Kidney glomerular epithelial cell (primary cell): Measurements from ENCODE around the gene SLC5A2.
A peak's percentile ranks its signal among the peaks of the same experiment; 100 is the strongest.
"Not testable (repeated sequence)": the region's sequence is repeated elsewhere in the genome, so short reads cannot be mapped to it uniquely, and the experiment has no call there.

ENCODE experiments used
- DNase-seq: peaks from one replicate; lab custom pipeline; 2025; lab: John Stamatoyannopoulos, UW

The SLC5A2 gene

DNA sequence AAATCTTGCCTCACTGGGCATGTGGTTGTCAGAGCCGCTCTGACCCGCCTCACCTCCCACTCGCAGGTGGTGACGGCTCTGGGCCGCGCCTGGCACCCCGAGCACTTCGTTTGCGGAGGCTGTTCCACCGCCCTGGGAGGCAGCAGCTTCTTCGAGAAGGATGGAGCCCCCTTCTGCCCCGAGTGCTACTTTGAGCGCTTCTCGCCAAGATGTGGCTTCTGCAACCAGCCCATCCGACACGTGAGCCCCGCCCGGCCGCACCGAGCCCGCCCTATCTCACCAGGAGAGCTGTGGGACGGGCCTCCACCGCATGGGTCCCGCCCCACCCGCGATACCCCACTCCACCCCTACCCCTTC, 7.0 kb upstream of the SLC5A2 start:
- DNase-seq, result no peak

DNA sequence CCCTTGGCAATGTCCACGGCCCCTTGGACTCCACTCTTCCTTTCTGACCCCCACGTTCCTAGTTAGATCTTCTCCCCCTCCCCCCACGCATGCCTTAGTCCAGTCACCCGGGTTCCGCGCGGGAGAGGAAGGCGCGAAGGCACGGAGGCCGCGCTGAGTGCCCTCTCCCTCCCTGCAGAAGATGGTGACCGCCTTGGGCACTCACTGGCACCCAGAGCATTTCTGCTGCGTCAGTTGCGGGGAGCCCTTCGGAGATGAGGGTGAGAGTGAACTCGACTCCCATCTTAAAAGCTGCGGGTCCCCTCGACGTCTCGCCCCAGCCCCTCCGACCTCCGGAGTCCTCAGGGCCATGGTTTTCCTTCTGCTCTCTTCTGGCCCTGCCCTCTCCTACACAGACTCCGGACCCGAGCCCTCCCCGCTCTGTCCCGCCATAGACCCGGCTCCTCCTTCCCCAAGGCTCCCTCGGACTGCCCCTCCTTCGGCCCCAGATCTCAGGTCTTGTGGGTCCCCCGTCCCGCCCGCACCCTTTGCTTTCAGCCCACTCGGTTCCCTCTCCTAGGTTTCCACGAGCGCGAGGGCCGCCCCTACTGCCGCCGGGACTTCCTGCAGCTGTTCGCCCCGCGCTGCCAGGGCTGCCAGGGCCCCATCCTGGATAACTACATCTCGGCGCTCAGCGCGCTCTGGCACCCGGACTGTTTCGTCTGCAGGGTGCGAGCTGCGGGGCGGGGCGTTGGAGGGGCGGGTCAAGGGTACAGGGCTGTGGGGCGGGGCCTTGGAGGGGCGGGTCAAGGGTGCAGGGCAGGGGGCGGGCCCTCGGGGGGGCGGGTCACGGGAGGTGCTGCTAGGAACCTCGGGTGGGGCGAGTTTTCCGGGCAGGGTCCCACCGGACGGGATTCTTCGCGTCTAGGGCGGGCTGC, 6.4 kb upstream of the SLC5A2 start:
- DNase-seq, result no peak

DNA sequence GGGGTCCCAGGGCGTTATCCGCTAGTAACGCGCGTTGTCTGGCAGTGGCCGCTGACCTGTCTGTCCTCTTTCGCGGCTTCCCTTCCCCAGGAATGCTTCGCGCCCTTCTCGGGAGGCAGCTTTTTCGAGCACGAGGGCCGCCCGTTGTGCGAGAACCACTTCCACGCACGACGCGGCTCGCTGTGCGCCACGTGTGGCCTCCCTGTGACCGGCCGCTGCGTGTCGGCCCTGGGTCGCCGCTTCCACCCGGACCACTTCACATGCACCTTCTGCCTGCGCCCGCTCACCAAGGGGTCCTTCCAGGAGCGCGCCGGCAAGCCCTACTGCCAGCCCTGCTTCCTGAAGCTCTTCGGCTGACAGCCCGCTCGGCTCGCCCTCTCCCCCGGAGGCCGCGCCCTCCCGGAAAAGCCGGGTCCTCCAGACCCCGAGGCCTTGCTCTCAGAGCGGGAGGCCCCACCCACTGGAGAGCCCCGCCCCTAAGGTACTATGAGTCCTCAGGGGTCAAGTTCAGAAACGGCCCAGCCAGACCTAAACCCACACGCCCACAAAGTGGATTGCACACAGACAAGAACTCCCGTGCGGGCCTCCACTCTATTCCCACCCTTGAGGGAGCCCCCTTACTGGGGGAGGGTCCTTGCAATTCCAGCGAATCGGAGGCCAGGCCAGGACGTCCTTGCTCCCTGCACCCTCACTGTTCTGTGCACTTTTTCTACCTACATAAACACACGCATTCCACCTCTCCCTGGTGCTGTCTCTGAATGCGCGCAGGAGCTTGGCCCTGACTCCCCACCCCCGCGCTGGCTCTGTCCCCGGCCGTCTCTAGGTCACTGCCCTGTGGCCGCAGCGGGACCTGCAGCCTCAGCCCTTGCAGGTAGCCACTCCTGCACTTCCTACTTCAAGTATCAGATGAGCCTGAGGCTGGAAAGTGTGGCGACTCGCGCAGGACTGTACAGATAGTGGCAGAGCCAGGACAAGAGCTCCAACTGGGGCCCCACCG, 5.4 kb upstream of the SLC5A2 start:
- DNase-seq, result no peak

DNA sequence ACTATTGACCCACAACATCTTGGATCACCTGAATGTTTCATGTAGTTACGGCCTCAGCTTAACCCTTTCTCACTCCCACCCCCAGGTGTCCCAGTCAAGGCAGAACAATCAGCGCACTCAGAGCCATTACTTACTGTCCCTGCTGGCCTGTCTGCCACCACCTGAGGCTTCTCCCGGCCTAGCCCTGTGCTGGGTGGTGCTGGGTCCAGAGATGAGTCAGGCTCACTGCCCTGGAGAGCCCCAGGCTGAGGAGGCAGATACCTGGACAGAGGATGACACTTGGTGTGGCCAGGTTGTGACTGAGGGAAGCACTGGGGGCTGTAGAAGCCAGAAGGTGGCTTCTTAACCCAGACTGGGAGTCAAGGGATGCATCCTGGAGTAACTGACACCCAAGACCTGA, 4.0 kb upstream of the SLC5A2 start:
- no peak for DNase-seq

DNA sequence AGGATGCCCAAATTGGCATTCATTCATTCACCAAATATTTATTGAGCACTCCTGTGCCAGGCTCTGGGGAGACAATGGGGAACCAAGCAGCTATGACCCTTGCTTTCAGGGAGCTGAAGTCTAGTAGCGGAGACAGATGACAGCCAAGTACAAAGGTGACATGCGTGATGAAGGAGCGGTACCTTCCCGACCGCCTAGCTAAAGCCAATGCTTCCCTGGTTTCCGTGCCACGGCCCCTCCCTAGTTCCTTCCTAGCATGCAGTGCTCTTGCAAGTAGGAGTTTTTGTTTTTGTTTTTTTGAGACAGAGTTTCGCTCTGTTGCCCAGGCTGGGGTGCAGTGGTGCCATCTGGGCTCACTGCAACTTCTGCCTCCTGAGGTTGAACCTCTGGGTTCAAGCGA, 3.2 kb upstream of the SLC5A2 start:
- DNase-seq, result no peak

DNA sequence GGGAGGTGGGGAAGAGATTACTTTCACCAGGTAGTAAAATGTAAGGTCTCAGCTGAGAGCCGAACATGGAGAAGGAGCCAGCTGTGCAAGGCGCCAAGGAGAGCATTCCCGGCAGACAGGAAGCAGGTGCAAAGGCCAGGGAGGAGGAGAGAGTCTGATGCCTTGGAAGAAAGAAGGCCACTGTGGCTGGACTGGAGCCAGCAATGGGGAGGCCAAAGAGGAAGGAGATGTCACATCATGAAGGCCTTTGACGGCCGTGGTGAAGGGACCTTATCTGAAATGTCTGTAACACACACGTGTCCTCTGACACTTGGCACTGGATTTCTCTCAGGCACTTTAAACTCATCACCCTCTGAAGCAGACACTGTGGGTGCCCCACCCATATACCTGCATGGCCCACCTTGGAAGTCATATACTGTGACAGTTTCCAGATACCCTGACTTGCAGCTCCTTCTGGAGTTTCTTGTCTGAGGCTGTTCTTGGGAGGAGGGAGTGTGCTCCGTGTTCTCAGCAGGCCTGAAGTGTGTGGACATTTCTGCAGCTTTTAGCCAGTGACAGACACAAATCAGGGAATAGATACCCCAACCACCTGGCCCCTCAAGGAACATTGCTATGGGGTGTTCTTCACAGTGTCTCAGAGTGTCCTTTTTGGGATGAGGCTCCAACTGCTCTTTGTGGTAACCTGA, 1.9 kb upstream of the SLC5A2 start:
- no peak for DNase-seq

DNA sequence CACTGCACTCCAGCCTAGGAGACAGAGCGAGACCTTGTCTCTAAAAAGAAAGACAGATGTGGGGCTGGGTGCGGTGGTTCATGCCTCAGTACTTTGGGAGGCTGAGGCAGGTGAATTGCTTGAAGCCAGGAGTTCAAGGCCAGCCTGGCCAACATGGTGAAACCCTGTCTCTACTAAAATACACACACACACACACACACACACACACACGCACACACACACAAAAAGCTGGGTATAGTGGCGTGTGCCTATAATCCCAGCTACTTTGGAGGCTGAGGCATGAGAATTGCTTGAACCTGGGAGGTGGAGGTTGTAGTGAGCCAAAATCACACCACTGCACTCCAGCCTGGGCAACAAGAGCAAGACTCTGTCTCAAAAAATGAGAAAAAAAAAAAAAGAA, 1.1 kb downstream of the SLC5A2 start:
- DNase-seq, result not testable (repeated sequence)

DNA sequence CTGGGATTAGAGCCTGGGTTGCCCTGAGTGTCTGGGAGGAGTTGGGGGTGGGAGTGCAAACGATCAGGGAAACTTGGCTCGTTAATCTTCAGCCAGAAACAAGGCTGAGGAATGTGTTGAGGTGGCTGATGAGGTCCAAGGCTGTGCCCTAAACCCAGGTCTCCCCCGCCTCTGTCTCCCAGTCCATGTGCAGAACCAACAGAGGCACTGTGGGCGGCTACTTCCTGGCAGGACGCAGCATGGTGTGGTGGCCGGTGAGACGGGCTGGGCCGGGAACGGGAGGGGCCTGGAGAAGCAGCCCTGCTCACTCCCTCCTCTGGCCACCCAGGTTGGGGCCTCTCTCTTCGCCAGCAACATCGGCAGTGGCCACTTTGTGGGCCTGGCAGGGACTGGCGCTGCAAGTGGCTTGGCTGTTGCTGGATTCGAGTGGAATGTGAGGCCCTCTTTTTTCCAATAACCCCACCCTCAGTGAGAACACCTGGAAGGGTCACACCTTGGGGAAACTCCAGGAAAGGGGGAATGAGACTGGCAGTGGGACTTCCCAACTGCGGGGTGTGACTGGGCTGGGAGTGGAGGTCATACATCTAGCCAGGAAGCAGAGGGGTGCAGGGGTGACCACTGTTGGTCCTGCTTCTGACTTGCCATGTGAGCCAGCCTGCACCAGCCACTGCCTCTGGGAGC, 1.7 kb downstream of the SLC5A2 start:
- DNase-seq, result peak; percentile 93

DNA sequence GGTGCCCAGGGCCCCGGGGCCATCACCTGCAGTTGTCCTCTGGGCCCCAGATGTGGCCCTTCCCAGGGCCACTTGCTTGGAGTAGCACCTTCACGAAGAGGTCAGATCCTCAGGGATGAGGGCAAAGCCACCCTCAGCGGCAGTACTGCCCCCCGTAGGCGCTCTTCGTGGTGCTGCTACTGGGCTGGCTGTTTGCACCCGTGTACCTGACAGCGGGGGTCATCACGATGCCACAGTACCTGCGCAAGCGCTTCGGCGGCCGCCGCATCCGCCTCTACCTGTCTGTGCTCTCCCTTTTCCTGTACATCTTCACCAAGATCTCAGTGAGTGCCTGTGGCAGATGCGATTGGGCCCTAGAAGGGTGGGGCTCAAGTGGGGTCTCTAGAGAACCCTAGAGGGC, 2.6 kb downstream of the SLC5A2 start:
- no peak for DNase-seq

DNA sequence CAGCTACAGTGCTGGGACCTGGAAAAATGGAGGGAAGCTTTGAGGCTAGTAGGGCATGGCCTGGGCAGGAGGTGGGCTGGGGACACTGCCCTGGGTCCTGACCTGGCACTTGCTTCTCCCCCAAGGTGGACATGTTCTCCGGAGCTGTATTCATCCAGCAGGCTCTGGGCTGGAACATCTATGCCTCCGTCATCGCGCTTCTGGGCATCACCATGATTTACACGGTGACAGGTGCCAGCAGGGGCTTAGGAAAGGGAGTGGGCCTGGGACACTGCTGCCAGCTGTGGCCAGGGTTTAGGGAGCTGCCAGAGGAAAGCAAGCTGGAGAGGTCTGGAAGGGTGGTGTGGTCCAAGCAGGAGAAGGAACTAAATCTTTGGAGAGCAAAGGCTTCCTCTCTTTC, 3.1 kb downstream of the SLC5A2 start:
- DNase-seq, result no peak

DNA sequence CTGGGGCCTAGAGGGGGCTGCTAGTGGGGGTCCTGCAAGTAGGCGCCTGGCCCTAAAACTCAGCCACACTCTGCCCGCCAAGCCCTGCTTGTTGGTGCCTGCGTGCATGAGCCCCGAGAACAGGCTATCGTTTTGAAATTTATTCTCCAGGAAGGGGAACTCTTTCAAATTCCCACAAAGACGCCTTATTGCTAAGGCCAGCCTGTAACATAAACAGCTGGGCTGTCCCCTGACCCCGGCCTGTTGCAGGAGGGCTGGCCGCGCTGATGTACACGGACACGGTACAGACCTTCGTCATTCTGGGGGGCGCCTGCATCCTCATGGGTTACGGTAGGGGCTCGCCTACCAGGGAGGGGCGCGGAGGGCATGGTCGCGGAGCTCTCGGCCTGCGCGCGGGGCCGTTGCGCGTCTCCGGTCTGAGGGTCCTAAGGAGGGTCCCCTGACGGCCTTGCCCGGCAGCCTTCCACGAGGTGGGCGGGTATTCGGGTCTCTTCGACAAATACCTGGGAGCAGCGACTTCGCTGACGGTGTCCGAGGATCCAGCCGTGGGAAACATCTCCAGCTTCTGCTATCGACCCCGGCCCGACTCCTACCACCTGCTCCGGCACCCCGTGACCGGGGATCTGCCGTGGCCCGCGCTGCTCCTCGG, 4.3 kb downstream of the SLC5A2 start:
- DNase-seq, result no peak

DNA sequence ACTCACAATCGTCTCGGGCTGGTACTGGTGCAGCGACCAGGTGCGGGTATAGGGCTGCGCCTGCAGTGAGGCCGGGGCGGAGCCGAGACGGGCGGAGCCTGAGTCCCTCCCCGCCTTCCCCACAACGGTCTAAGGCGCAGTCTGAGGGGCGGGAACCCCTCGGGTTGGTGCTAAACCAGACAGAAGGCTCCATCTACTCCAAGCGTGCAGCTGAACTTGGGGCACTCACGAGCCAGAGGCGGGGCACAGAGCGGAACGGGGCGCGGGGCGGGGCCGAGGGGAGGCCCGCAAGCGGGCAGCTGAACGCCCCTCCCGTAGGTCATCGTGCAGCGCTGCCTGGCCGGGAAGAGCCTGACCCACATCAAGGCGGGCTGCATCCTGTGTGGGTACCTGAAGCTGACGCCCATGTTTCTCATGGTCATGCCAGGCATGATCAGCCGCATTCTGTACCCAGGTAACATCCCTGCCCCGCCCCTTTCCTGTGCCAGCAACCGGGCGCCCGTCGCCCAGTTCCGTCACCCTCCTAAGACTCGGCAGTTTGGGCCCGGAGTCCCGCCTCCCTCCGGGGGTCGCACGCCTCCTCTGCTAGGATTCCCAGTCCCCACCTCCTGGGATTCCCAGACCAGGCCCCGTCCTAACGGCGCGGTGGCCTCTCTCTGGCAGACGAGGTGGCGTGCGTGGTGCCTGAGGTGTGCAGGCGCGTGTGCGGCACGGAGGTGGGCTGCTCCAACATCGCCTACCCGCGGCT, 5.0 kb downstream of the SLC5A2 start:
- DNase-seq, result peak; percentile 19

DNA sequence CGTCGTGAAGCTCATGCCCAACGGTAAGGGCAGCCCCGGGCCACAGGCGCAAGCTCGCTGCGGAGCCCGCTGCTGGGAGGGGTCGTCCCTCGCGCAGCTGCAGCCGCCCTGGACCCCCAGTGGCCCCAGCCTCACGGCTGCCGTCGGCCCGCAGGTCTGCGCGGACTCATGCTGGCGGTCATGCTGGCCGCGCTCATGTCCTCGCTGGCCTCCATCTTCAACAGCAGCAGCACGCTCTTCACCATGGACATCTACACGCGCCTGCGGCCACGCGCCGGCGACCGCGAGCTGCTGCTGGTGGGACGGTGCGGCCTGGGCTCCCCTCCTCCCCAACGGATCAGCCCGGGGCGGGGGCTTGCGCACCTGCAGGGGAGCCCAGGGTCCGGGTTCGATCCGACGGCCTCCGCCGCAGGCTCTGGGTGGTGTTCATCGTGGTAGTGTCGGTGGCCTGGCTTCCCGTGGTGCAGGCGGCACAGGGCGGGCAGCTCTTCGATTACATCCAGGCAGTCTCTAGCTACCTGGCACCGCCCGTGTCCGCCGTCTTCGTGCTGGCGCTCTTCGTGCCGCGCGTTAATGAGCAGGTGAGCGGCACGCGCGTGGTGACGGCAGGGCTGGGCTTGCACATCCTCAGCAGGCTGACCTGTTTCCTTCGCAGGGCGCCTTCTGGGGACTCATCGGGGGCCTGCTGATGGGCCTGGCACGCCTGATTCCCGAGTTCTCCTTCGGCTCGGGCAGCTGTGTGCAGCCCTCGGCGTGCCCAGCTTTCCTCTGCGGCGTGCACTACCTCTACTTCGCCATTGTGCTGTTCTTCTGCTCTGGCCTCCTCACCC, 5.8 kb downstream of the SLC5A2 start:
- DNase-seq, result no peak

DNA sequence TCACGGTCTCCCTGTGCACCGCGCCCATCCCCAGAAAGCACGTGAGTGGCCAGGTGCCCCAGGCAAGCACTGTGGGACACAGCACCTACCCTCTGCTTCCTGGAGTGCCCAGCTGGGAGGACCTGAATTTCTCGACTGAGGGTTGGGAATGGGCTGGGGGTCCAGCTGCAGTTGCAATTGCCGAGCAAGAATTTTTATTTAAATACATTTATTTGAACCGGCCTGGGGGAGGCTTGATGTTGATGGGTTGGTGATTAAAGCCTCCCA, 6.3 kb downstream of the SLC5A2 start:
- DNase-seq, result no peak

DNA sequence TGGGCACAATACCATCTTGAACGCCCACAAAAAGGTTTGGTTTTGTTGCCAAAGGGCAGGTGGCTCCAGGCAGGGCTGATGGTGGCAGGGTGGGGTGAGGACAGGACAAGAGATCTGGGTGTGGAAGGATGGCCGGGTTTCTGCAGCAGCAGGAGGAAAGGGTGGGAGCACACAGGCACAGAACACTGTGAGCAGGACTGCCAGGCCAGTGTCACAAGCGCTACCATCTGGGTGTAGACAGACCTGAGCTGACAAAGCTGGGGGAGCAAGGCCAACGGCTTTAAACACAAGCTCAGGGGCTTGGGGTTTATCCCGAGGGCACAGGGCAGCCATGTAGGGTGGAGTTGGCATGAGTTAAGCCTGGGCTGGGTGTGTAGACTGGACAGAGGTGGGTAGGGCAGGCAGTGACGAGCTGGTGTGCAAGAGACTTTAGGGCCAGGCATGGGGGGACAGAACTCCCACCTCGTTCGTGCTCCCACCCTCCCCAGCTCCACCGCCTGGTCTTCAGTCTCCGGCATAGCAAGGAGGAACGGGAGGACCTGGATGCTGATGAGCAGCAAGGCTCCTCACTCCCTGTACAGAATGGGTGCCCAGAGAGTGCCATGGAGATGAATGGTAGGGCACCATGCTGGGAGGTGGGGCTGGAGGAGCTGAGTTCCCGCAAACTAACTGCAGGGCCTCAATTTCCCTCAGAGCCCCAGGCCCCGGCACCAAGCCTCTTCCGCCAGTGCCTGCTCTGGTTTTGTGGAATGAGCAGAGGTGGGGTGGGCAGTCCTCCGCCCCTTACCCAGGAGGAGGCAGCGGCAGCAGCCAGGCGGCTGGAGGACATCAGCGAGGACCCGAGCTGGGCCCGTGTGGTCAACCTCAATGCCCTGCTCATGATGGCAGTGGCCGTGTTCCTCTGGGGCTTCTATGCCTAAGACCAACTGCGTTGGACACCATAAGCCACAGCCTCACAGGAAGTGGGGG, 7.0 kb downstream of the SLC5A2 start:
- DNase-seq, result no peak

DNA sequence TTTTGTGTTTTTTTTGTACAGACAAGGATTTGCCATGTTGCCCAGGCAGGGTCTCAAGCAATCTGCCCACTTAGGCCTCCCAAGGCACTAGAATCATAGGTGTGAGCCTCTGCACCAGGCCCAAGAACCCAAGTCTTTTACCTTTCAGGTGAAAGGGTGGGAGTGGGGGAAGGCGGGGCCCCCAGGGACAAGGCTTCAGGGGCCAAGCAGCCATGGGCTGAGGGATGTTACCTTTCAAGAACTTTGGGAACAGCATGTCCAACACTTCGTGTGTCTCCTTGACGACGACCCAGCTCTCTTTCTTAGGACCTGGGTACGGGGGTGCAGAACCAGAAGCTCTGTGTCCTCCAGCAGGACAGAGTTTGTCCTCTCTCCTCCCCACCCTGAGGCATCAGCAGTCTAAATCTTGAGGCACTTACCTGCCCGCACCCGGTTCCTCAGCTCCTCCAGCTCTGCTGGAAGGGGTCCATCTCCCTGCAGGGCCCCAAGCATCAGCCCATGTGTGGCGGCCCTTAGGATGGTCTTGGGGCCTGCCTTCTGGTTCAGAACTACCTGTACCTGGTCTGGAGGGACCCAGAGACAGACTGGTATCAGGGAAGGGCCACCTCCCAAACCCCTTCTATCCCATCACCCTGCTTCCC, 9.0 kb downstream of the SLC5A2 start:
- DNase-seq, result no peak

DNA sequence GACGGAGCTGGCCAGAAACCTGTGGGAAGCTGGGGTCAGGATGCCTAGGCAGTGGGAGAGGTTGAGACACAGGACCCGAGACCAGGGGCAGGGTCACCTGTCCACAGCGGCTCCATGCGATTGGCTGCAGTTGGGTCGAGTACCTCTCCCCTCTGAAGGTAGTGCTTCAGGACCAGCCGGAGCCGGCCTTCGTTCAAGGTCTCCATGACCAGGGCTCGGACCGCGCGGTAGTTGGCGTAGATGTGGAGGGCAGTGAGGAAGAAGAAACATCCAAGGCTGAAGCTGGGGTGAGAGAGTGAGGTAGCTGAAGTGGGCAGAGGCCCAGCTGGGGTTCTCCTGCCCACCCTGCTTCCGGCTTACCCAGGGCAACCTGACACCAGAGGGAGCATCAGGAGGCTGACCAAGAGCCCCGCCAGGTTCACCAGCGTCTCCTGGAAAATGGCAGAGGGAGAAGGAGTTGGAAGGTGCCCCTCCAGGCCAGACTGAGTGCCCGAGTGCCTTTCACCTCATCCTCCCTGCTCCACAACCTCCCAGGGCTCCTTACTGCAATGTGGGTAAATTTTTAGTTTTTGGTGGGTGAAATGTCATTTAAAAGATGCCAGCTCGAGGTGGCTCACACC, 10.7 kb downstream of the SLC5A2 start:
- no peak for DNase-seq

DNA sequence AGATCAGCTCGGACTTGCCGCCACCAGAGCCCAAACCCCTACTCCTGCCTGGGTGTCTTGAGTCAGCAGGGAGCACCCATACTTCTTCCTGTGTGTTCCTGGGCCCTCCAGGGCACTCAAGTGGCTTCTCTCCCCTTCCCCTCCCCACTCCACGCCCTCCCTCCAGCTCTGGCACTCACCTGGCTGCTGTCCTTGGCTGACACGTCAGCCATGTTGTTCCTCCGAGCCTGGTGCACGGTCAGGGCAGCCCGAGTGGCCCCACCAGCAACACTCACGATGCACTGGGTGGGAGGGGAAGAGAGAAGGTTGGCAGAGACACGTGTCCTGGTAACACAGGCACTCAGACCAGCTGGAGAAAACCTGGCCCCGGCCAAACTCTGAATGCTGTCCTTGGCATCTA, 13.7 kb downstream of the SLC5A2 start:
- no peak for DNase-seq
